Stimulated activated CD4-positive, alpha-beta T cell treated with anti-CD3 and anti-CD28 coated beads, Interleukin-4, amount 100 ng/mL, for 48 hours (primary cell): ENCODE data around the gene ANXA2.
"Not testable (repeated sequence)": the region's sequence is repeated elsewhere in the genome, so short reads cannot be mapped to it uniquely, and the experiment has no call there.

ENCODE experiments used
- DNase-seq, 2 donors: peaks; one replicate each; pipeline ENCODE4 v3.0.0-alpha.2; 2020; ENCODE audit warnings: low read depth in 2 of 2

The ANXA2 gene

DNA sequence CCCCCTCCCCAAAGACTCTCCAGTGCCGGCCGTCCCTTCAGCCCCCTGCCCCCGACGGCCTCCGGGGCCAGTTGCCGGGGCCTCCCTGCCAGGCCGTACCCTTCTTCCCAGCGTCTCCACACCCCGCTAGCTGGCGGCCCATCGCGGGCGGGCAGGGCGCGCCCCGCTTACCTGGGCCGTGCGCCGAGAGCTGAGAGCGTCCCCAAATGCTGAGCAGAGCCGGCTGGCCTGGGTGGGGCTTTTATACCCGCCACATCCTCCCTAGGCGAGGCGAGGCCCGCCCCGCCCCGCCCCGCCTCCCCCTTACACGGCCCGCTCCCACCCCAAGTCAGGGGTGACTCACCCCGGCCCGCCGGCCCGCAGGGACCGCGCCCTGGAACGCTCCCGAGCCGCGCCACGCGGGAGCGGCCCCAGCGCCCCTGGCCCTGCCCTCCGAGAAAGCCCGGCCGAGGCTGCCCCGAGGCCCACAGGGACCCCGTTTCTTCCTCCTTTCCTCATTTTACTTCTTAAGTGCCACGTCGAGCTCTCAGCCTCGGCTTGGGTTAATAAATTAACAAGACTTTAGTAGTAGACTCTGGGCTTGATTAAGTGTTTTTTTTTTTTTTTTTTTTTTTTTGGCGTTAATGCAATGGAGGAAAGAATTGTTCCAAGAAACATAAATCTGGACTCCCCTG lies at the start of gene ANXA2:
ANXA2 (minus strand) TSS at position 215 of the 674 bp plus-strand sequence. CDS start 11,911 bp downstream, outside the sequence.
- peak; percentile 68 to 78 for DNase-seq

DNA sequence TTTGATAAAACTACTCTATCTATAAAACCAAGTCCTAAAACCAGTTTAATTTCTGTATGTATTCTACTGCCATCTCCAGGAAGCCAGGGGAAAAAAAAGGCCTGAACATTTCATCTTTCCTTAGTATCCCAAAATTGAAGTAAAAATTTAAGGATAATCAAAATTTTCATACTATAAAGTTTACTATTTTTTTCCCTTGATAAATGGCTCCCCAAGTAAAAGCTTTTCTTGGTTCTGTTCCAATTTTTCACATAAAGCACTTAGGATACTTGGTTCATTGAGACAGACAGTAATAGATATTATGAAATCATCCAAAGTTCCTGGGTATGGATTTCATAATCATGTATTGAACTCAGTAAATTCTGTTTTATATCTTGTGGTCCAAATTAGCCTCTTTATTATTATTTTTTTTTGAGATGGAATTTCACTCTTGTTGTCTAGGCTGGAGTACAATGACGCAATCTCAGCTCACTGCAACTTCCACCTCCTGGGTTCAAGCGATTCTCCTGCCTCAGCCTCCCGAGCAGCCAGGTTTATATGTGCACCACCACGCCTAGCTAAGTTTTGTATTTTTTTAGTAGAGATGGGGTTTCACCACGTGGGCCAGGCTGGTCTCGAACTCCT lies 46.6 kb upstream of the ANXA2 start:
- no peak for DNase-seq

DNA sequence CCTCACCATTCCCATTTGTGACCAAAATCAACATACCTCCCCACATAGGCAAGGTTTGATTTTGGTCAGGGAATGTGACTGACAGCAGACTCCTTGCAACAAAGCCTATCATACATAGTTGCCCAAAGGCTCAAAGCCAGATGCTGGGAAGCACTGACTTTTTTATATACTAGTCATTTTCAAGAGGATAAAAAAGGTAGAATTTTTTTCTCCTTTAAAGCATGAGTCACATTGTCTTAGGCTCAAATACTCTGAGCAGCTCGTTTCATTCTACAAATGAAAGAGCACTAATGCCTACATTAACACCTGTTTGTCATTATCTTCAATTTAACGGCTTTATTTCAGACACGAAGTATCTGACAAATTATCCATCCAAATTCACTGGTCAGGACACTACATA lies 45.0 kb upstream of the ANXA2 start:
- DNase-seq, result no peak

DNA sequence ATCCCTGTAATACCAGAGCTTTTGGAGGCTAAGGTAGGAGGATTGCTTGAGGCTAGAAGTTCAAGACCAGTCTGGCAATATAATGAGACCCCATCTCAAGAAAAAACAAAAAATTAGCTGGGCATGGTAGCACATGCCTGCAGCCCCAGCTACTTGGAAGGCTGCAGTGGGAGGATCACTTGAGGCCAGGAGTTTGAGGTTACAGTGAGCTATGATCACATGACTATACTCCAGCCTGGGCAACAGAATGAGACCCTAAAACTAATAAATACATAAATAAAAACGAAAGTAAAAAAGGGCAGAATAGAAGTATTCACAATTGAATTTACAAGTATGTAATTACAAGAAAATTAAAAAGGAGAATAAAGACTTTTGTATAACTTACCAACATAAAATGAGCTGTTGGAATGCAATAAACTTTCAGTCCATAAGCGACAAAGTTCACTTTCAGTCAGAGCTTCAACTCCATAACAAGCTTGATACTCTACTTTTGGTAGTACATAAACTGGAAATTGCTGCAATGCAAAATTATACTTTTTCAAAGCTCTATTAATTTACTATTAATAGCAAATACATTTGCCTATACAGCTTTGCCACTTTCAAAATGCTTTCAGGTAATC lies 44.4 kb upstream of the ANXA2 start:
- DNase-seq, result no peak

DNA sequence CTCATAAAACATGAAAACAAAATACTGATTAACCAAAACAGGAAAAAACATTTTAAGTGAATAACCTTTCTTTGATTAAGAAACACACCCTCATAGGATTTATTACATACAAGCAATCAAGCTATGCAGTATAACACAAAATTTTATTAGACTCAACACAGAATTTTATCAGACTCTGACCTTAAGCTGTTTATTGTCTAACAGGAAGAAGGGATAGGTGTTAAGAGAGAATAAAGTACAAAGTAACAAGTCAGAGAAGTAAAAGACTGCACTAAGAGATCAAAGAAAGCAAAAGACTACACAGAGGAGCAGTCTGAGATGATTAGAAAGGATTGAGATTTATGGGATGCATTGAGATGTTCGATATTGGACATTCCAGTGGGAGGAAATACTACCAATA lies 43.5 kb upstream of the ANXA2 start:
- no peak for DNase-seq

- no peak for DNase-seq
These were observed 40.9 kb upstream of the ANXA2 start for GRCh38 chr15:60438646-60439045.

GRCh38 chr15:60428935-60429334 lies 31.1 kb upstream of the ANXA2 start:
- no peak for DNase-seq

DNA sequence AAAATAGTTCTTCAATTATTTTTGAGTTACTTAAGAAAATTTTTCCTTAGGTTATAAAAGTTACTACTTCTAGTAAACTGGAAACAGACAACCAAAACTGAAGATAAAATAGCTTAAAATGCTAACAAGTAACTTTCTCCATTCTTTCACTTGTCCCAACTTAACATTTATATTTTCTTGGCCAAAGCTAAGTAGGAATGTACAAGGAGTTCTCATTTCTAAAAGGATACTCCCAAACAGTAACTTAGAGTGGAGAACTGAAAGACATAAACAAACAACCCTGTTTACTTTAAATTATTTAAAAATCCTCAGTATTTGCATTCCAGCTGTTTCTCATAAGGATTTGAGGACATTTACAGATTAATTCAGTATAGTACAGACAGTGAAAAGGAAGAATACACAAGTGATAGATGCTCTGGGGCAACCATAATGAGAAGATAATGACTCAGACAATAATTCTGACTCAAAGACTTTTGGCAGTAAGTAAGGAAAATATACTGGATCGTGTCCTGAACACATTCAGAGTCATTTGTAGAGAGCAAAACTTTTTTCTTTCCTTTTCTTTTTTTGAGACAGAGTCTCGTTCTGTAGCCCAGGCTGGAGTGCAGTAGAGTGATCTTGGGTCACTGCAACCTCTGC lies 29.2 kb upstream of the ANXA2 start:
- no peak for DNase-seq

- no peak for DNase-seq
These were observed 27.7 kb upstream of the ANXA2 start for GRCh38 chr15:60425461-60425860.

- DNase-seq, result no peak
These were observed 26.2 kb upstream of the ANXA2 start for GRCh38 chr15:60424006-60424405.

DNA sequence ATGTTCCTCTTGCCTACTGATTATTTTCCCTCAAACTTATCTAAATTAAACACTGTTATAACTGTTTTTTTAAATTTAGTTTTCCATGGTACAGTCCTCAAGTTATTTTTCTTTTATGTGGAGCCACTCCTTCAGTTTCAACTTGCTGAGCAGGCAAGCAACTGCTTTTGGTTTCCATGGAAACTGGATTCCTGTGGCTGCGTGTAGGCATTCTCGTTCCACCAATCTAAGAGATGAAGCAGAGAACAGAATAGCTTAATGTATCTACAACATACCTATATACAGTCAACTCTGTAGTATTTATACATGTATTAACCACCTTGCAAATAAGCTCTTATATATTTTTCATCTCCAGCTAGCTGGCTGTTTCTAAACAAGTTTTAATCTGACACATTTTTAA lies 25.8 kb upstream of the ANXA2 start:
- DNase-seq, result no peak

GRCh38 chr15:60421544-60421943 lies 23.8 kb upstream of the ANXA2 start:
- no peak for DNase-seq

DNA sequence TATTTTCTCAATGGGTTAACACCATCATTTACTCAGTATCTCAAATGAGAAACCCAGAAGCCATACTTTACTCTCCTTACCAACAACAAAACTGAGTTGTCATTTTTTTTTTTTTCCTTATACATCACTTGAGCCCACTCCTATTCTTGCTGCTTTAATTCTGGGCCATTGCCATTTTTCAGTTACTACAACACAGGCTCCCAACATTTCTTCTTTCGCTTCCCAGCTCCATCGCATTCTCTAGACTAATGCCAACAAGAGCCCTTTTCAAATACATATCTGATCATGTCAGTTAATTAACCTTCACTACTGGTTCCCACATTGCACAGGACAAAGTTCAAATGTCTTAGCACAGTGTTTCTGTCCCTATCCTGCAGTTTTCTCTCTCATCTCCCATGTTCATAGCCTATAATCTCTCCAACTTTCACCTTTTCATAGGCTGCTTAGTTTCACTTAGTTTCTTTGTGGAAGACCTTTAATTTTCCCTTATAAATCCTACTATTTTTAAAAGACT lies 22.5 kb upstream of the ANXA2 start:
- no peak for DNase-seq

DNA sequence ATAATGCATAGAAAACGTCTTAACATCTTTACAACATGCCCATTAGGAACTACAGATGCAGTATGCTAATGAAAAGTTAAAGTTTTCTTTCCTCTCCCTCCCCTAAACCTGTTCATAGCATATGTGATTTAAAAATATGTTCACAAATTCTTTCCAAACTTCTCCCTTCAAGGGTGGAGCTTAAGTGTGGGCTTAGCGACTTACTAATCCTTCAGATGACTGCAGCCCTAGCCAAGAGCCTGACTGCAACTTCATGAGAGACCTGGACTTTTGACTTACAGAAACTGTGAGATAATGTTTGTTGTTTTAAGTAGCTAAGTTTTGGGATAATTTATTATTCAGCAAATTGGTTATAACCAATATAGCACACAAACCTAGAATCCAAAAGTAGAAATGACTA lies 22.0 kb upstream of the ANXA2 start:
- no peak for DNase-seq

DNA sequence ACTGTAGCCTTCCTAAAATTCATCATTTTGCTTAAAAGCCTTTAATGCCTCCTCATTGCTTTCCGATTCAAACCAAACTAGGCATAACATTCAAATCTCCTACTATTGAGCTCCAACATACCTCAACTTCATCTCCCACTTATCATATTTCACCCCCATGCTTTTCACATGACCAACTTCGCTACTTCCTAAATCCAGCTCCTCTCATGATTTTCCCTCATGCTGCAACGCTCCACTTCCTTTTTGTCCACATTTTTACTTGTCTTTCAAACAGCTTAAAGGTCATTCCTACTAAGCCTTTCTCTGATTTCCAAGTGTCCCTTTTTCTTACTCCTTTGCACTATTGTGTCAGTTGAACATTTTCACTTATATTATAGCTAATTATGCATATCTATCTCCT lies 20.3 kb upstream of the ANXA2 start:
- DNase-seq, result no peak

GRCh38 chr15:60417112-60417511 lies 19.3 kb upstream of the ANXA2 start:
- DNase-seq, result no peak

DNA sequence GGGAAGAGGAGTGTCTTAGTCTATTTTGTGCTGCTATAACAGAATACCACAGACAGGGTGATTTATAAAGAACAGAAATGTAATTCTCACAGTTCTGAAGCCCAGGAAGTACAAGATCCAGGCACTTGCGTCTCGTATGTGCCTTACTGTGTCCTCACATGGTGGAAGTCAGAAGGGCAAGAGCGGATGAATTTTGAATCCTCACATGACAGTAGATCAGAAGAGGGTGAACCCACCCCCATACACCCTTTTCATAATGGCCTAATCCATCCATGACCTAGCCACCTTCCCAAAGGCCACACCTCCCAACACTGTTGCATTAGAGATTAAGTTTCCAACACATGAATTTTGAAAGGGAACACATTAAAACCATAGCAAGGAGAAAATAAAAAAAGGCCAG lies 18.7 kb upstream of the ANXA2 start:
- DNase-seq, result no peak

- no peak for DNase-seq
These were observed 16.4 kb upstream of the ANXA2 start for GRCh38 chr15:60414016-60414682.

- no peak for DNase-seq
These were observed 15.5 kb upstream of the ANXA2 start for GRCh38 chr15:60413231-60413824.

DNA sequence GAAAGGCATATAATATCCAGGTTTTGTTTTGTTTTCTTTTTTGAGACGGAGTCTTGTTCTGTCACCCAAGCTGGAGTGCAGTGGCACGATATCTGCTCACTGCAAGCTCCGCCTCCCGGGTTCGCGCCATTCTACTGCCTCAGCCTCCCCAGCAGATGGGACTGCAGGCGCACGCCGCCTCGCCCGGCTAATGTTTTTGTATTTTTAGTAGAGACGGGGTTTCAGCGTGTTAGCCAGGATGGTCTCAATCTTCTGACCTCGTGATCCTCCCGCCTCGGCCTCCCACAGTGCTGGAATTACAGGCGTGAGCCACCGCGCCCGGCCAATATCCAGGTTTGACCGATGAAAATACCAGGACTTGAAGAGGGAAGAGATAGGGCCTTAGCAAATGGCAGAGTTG lies 15.0 kb upstream of the ANXA2 start:
- not testable (repeated sequence) for DNase-seq

GRCh38 chr15:60411774-60412425 lies 14.1 kb upstream of the ANXA2 start:
- DNase-seq, result no peak
